Dermis blood vessel endothelial cell (primary cell): ENCODE data around the gene ADAMTSL1. TPM values are rescaled to one million over a fixed set of nuclear protein-coding genes. Genes with fewer than 3 reads are reported as not detected.
"Not testable (repeated sequence)": the region's sequence is repeated elsewhere in the genome, so short reads cannot be mapped to it uniquely, and the experiment has no call there.

Experiments
- DNase-seq: peaks from one replicate; pipeline ENCODE4 v3.0.0; 2010
- total RNA-seq: library from RNA; depleted of rRNA; stranded (reverse); fragments of >200 nt; gene quantifications from 2 replicates; pipeline ENCODE4 v1.2.3, GENCODE V29; 2014

Gene ADAMTSL1
- total RNA-seq, 1 donor from 2014 or later: 6.0 TPM

DNA sequence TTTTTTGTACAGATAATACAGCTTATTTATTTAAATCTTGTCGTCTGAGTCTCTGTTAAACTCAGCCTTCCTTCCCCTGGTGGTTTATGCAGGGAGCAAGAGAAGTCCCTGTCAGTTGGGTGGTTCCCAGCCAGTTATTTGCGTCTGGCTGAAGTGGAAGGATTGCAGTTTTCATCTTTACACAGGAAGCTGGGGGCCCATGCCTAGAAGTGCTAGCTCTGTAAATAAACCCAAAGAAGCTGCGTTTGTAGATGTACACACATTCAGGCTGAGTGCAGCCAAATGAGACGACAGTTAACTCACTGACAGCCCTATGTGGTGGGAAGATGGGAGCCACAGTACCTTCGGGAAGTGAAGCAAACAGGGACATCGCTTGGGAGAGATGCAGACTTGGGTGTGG is 437.0 kb downstream of the ADAMTSL1 start:
- DNase-seq: no peak

DNA sequence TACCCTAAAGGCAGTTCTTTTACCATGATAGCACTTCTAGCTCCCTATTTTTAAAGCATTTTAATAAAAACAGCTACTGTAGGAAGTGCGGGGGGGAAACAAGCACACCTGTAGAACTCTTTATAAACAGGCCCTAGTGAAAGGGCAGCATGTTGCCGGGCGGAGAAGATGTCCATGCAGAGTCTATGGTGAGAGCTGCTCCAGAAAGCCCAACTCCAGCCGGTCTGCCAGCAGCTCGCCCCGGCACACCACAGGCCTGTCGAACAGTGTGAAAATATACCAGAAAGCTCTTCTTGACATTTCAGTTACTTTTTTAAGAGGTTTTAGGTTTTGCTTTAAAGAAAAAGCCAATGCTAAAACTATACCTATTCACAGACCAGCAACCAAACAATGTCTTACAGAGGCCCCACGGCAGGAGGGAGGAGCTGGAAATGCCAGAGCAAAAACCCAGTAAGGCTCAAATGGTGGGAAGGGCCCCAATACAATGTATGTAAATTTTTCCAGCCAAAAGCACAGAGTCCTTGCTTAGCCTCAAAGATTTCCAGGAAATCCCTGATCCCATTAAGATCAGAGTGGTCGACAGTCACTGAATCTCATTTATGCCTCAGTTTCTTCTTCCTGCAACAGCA is 437.9 kb downstream of the ADAMTSL1 start:
- no peak for DNase-seq

DNA sequence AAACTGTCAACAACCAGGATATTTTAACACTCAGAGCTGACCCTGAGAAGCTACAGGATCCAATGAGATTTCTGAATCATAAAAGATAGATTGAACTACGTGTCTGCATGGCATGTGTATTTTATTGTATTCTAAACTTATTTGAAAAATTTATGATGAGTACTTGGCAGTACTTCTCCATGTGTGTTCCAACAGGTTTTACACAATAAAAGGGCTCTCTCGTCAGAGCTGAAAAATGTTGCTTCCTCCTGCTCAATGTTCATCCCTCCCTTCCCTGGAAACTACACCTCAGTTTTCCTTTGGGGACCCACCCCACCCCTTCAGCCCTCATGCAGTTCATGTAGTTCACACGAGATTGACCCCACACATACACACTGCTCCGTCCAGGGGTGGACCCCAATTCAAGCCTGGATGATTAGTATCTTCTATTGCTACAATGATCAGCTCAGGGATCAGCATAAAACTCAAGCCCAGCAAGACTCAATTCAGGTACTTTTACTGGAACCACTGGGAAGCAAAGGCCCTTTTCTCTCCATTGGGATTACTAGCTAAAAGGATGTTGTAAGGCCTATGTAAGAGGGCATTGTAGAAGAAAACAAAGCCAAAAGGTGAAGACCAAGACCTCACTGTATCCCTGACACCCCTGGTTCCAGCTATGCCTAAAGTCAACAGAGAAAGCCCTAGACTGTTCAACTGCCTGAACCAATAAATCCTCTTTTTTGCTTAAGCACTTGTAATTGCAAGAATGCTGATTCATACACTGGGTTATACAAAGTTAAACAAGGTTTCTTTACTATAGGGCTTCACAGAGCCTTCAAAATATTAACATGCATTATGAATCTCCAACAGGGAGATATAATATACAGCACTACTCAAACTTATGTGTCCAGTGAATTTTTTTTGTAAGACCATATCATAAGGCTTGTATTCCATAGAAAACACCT is 446.5 kb downstream of the ADAMTSL1 start:
- no peak for DNase-seq

DNA sequence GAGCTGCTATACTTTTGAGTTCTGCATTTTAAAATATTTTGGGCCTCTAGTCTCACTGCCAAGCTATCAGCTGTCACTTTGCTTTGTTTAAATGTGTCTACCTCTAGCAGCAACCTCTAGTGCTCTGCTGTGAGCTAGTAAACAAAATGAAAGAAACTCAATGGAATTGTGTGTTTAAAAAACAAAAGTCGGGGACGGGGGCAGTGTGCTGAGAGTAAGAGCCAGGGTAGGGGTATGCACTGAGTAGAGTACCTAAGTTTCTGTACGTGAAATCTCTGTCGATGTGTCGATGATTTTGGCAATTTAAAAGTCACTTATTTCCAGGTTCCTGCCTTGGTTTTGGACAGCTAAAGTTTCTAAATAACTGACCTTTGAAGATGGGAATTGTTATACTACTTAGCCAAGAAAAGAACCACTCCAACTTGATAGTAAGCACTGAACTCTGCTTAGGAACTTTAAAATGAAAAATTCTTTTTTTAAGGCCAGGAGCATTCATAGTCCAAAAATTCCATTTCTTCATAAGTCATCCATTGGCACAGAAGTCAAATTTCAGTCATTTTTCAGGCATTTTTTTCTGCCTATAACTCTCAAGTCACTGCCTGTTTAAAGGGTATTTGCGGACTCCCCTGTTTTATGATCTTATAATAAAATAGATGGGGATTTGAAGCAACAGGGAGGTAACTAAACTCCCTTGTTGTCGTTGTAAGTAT is 447.6 kb downstream of the ADAMTSL1 start:
- no peak for DNase-seq

DNA sequence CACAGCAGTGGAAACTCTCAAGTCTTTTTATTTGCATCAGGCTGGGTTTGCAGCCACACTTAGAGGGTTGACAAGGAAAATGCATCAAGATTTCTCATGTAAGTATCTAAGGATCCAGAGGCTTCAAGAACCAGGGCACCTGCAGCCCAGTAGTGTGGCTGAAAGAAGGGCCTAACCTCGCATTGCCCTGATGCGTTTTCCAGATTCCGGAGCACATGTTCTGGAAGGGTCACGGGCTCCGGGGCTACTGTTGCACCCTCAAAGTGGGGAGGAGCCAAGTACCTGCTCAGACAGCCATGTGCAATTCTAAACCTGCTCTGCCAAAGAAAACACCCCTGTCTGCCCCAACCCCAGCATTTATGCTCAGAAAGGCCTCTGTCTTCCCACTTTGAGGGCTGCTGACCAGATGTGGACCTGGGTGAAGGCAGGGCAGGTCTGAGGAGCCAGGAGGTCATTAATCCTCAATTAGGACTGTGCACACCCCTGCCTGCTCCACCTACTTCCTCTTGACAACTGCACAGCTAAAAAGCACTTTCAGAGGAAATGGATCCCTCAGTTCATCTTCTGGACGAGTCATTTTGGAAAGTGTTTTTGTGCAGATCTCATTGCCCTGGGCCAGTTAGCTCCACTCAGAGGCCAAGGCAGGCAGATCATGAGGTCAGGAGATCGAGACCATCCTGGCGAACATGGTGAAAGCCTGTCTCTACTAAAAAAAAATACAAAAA is 448.4 kb downstream of the ADAMTSL1 start:
- no peak for DNase-seq

DNA sequence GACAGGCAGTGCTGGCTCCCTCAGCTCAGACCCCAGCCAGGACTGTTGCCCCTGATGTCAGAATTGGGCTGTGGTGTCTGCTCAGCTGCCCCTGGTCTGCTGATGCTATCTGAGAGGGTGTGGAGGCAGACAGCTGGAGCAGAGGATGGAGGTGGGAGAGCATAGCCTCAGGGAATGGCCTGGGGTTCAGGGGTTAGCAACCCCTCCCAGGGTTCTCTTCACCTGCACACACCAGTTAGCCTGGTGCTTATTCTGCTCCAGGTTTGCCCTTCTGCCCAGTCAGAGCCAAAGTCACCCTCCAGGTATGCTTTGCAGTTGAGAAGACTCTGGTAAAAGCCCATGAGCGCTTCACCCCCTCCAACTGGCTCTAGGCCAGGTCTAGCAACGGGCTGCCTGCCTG is 449.2 kb downstream of the ADAMTSL1 start:
- DNase-seq: no peak

DNA sequence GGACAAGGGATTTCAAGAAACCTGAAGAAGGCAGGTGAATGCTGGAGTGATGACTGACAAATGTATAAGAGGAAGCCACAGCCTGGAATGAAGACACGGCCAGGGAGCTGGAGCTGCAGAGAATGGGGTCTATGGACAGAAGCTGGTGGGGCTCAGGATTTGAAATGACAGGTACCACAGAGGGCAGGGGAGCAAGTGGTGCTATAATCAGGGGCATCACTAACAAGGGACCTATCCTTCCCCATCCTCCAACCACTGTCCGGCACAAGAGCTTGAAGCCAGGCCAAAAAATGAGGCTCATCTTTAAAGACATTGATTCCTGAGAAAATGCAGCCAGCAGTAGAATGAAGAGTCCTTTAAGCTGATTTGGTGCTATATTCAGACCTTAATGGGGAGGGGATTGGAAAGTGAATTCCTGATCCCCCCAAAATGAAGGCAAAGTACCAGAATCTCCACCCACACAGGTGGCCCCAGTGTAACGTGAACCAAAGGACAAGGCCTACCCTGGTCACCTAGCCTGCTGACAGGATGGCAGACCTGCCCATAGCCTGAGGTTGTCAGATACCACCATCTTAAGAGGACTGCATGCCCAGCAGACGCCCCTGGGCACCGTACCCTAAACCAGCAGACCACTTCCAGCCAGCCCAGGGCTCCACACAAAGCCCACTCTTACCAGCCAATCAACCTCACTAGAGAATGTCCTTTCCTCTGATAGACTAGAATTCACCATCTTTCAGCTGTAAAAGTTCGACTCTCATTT is 449.9 kb downstream of the ADAMTSL1 start:
- no peak for DNase-seq

DNA sequence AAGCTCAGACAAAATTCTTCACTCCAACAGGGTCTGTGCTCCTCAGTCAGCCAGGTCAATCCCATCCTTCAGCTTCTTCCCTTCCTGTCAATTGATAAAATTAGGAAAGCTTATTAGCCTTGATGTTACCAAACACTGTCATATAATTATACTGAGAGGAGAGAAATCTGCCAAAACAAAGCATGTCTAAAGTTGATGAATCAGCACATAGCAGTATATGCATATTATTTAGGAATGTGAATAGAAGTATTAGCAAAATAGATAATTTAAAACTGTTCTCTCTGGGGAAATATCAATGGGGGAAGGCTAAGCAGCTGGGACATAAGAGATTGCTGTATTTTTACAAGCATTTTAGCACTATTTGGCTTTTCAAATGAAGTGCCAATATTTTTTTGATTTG is 451.9 kb downstream of the ADAMTSL1 start:
- DNase-seq: no peak

DNA sequence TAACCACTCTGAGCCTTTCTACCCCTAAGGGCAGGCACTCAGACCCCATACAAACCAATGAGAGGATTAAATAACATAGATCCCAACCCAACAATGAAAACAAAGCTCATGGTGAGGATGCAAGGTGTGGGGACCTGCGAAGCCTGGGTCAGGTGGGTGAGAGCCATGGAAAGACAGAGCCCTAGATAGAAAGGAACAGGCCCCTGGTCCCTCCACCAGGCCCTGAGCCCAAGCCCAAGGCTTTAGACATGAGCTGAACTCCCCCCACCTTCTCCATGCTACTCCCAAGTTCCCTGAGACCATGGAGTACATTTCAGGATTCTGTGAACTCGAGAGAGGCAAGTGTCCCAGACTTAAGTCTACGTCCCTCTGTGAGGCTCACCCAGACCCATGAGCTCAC is 452.6 kb downstream of the ADAMTSL1 start:
- no peak for DNase-seq

DNA sequence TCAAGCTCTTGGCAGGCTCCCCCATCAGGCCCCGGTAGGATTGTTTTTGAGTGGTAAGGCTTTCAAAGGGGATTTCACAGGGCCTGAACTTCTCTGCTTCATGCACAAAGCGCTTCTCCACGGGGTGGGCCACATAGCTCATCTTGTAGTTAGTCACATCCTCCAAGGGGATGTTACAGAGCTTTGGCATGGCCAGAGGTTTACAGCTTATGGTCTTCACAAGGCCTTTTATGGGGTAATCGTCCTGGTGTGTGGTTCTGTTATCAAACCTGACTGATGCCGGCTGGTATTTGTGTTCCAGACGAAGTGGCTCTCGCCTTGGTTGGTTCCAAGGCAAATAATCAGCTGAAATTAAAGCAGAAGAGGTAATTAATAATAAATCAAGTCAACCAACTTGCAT is 454.8 kb downstream of the ADAMTSL1 start:
- no peak for DNase-seq

DNA sequence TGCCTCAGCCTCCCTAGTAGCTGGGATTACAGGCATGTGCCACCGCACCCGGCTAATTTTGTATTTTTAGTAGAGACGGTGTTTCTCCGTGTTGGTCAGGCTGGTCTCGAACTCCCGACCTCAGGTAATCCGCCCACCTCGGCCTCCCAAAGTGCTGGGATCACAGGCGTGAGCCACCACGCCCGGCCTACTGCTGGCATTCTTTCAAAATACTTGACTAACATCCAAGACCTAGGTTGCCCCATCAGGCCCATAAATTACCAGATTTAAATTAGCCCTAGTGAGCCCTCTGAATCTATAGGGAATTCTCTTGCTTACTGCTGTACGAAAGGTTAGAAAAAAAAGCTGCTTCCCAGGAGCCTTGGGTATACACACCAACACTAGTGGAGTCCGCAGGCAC is 456.7 kb downstream of the ADAMTSL1 start:
- DNase-seq: not testable (repeated sequence)

DNA sequence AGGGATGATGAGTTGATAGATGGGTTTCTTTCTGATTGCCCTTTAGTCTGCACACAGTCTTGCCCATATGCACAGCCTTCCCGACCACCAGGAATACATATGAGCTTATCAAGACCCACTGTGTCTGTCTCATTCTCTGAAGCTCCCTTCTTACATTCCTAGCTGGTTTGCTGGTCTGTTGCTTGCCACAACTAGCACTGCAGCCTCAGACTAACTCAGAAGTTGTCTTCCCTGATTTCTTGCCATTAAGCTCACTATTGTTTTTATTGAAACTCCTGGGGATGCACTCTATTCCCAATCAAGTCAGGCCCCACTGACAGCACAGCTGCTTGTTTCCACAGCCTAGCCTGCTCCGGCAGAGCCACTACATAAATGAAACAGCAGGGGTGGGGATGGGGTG is 461.6 kb downstream of the ADAMTSL1 start:
- no peak for DNase-seq

DNA sequence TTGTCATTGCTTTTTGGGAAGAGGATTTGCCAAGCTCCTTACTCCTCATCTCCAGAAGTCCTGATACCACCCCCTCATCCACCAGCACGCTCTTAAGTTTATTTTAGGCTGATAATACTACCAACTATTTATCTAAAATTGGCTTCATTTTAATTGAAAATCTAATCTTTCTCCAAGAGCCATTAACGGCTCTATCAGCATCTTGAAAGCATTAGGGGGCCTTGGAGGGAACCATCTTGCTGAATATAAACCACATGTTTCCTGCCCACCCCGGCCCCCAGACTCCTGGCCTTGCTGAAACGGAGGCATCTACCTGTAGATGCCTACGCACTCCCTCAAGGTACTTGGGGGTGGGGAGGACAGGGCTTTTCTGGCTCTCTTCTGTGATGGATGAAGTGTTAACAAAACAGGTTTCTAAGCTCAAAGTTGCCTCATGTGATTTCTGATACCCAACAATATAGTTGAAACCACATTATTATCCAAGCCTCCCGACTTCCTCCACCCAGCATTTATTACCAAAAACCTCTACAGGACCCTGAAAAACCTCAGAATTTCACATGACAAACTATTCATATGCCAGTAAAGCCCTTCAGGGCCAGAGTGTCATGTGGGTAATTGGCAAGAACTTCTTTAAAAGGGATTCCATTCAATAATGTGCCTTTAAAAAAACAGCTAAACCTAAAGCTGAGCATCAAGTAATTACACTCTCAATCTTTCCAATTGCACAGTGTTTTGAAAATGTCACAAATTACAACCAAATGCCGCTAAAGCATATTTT is 462.3 kb downstream of the ADAMTSL1 start:
- no peak for DNase-seq

DNA sequence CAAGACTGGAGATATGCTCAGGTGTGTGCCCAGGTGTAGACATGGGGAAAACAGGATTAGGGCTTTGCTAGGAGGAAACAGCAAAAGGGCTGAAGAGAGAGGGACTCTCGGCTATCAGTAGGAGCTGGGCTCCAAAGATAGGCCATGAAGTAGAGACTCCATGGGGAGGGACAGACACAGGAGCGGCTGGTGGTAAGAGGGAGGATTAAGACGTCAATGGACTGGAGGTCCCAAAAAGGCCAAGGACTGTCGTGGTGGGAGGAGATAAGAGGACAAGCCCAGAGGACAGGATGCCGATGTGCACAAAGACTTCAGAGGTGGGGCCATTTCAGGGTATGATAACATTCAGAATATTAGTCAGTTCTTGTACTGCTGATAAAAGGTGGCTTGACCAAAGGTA is 466.0 kb downstream of the ADAMTSL1 start:
- DNase-seq: no peak

DNA sequence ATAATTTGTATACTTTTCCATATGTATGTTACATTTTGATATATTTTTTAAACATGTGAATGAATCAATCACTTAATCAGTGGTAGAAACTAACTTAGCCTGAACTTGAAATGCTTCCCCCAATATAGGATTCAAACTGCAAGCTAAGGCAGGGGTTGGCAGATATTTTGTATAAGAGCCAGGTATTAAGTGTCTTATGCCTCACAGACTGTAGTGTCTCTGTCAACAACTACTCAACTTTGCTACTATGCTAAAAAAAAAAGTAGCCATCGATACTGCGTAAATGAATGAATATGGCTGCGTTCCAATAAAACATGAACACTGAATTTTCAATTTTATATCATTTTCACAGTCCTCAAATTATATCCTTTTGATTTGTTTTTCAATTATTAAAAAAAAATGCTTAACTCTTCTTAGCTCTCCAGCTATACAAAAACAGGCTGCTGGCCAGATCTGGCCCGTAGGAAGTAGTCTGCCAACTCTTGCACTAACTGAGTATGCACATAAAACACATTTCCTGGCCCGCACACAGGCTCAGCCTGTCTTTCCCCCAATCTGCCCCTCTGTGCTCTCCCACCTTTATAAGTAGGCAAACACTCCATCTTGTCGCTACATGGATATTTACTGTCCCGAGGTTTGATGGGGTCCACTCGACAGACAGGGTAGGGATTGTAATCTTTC is 467.2 kb downstream of the ADAMTSL1 start:
- DNase-seq: no peak

DNA sequence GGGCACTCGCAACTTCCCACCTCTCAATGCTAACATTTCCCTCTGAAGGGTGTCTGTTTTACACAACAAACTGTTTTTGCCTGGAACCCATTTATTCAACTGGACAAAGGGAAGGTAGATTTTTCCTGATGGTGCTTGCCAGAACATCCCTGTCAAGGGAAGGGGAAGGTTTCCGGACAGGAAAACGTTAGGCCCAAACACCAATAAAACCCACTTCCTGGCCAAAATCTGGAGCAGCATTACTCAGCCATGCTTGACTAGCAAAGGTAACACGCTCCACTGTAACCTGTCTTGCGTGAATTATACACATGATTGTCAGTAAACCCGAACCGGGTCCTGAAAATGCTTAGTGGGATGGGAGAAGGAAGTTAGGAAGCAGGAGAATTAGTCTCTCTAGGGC is 468.8 kb downstream of the ADAMTSL1 start:
- peak; percentile 54 for DNase-seq

DNA sequence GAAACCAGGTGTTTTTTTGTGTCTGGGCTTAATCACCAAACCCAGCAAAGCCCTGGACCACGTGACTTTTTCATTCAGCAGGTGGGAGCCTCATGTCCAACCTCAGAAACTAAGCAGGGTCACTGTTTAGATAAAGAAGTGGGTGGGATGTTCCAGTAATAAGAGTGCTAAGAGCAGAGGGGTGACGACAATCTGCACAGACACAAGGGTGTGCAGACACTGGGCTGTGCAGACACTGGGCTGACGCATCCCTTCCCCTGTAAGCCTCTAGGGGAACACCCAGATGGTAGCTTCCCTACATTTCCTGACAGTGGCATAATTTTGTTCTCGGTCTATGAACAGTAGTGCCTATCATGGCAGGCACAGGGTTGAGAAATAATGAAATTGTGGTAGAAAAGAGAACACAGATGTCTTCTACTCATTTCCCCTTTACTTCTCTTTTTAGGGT is 474.0 kb downstream of the ADAMTSL1 start:
- no peak for DNase-seq

DNA sequence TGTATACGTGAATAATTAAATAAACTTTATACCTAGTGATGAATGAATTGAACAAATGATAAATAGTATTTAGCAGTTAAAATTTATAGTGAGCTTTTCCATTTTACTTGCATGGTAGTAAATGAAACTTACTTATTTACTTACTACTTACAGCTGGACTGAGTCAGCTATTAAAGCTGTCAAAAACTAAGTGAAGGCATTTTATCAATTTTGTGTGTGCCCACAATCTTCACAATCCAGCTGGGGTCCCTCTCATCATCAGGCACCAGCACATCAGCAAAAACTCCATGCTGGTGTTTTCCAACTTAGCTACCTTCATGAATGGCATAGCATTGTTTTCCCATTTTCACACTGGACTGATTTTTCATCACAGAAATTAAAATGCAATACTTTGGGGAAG is 478.0 kb downstream of the ADAMTSL1 start:
- no peak for DNase-seq

DNA sequence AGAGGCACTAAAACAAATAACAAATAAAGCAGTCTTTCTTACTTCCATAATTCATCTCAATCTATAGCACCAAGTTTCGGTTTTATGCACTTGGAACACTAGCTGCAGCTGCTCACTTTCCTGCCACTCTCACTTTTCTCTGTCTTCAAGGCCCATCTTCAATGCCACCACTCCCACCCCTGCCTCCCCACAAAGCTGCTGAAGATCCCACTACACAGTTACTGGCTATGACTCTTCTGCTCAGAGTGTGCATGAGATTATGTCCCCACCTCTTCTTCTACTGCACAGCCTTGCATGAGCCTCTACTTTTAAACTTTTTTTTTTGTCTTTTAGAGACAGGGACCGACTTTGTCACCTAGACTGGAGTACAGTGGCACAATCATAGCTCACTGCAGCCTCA is 481.7 kb downstream of the ADAMTSL1 start:
- DNase-seq: no peak
